ENCODE results near the gene SAMD14.

- no peak for TF ChIP-seq CTCF (IDR thresholded peaks at IDR 0.05)
- TF ChIP-seq TCF7 (CRISPR knock-in tag; IDR thresholded peaks at IDR 0.05; ENCODE audit: low read depth): no peak
- TF ChIP-seq ESRRA (CRISPR knock-in tag; IDR thresholded peaks at IDR 0.05; ENCODE audit: borderline replicate concordance): no peak
- no peak for TF ChIP-seq TEAD4 (CRISPR knock-in tag; IDR thresholded peaks at IDR 0.05)
- no peak for TF ChIP-seq ERG (CRISPR knock-in tag; IDR thresholded peaks at IDR 0.05)
- TF ChIP-seq ZMAT4 (CRISPR knock-in tag; IDR thresholded peaks at IDR 0.05): no peak
- TF ChIP-seq FOXP4 (CRISPR knock-in tag; IDR thresholded peaks at IDR 0.05): no peak
These were observed 58.3 kb downstream of the SAMD14 start for GRCh38 chr17:50071692-50072091.

Data from WTC11 (cell line).